Panc1 (cell line): ENCODE data around the gene PSMB1.

Experiments
- POLR2AphosphoS5 ChIP-seq: IDR thresholded peaks from 2 replicates; pipeline ENCODE4 v1.6.1; 2012; ENCODE audit warnings: mild to moderate bottlenecking, low read depth, low read length, moderate library complexity
- TF ChIP-seq, protein P1 (sequence below): fragments of 450-650 bp; IDR thresholded peaks from 2 replicates; pipeline ENCODE4 v1.5.1; 2017; ENCODE audit warnings: mild to moderate bottlenecking

GRCh38 chr6:170564936-170565530, 11.9 kb upstream of the PSMB1 start:
- TF ChIP-seq, protein P1, sequence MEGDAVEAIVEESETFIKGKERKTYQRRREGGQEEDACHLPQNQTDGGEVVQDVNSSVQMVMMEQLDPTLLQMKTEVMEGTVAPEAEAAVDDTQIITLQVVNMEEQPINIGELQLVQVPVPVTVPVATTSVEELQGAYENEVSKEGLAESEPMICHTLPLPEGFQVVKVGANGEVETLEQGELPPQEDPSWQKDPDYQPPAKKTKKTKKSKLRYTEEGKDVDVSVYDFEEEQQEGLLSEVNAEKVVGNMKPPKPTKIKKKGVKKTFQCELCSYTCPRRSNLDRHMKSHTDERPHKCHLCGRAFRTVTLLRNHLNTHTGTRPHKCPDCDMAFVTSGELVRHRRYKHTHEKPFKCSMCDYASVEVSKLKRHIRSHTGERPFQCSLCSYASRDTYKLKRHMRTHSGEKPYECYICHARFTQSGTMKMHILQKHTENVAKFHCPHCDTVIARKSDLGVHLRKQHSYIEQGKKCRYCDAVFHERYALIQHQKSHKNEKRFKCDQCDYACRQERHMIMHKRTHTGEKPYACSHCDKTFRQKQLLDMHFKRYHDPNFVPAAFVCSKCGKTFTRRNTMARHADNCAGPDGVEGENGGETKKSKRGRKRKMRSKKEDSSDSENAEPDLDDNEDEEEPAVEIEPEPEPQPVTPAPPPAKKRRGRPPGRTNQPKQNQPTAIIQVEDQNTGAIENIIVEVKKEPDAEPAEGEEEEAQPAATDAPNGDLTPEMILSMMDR: no peak
- no peak for TF ChIP-seq POLR2AphosphoS5
